ENCODE results near the gene DDI2.
"Not testable (repeated sequence)": the region's sequence is repeated elsewhere in the genome, so short reads cannot be mapped to it uniquely, and the experiment has no call there.

Gene DDI2

DNA sequence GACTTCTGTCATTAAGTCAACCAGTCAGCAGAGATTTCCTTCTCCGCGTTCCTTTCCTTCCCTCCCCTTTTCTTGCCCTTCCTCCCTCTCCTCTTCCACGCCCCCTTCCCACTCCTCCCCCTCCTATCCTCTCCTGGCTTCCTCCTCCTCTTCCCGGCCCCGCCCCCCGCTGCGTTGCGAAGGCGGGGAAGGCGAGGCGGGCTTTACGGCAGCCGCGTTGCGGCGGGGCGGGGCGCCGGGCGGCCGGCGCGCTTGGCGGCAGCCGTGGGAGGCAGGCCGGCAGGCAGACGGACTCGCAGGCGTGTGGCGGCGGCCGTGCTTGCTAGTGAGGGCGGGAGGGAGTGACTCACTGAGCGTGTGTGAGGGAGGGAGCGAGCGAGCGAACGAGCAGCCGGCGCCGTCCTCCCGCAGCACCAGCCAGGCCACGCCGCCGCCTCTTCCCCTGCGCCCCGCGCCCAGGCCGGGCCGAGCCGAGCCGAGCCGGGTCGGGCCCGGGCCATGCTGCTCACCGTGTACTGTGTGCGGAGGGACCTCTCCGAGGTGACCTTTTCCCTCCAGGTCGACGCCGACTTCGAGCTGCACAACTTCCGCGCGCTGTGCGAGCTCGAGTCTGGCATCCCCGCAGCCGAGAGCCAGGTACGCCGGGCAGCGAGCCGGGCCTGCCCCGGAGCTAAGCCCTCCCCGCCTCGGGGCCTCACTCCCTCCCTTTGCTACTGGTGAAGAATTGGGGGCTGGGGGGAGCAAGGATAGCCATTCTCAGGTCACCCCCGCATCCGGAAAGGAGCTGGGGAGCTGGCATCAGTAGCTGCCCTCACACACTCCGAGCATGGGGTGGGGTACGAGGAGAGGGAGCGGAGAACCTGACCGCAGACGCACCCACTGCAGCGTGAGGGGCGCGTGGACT, at the start of gene DDI2:
Gene DDI2, plus strand, starts transcription at position 286 of the 904 bp plus-strand sequence. Its CDS starts 213 bp downstream, at position 499.
- peak; percentile 81 for DNase-seq

DNA sequence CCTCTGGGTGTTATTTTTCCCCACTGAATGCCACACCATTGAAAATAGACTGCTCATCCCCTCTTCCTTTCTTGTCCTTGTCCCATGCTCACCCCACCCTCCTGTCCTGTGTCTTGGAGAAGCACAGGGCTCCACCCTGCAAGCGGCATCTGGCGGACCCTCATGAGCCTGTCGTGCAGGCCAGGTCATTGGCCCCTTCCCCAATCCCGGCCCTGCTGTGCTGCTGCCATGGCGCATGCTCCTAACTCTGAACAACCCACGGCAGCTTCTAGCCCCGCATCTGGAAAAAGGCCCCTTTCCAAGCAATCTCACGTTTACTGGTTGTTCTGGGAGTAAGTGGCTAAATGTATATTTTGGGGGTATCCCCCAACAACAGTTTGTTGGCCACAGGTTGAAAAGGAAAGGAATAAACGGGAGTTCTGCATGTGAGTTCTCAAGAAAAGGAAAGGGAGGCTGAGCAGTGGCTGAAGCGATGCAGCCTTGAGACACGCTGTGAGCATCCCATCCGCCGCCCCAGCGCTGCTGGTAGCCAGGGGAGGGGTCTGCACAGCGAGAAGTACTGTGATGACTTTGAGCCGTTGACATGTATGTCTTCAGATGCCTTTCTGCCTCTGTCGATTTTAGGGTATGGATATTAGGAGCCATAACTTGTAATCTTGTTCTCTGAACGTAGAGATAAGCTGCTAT, 48.7 kb upstream of the DDI2 start:
- DNase-seq: no peak

DNA sequence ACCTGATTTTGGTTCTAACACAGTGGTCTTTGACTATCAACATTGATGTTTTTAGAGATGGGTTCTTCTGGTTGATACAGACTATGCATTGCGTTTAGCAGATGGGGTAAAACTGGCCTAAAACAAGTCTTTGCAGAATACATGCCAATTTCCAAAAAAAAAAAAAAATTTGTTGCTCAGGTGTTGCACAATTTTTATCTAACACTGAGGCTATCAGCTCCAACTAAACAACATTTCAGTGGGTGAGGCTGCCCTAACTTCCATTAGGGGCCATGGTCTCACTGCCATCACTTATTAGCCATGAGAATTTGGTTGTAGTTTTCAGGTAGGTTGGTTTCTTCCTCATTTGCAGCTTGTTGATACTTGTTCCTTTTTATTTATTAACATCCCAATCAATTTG, 46.4 kb upstream of the DDI2 start:
- no peak for DNase-seq

DNA sequence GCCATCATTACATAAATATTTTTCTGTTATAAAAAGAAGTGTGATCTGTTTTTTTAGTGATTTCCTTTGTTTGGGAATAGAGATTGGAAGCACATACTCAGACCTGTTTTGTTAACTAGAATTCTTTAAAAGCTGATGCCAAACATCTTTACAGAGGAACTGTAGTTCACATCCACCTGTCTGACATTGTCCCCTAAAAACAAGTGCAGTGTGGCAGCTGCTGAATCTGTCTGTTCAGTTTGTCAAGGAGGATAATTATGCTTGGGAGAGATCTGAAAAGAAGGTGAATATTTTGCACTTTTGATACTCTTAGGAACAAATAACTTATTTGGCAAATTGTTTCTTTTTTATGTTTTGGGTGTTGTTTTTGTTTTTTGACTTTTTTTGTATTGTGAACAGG, 46.0 kb upstream of the DDI2 start:
- DNase-seq: no peak

DNA sequence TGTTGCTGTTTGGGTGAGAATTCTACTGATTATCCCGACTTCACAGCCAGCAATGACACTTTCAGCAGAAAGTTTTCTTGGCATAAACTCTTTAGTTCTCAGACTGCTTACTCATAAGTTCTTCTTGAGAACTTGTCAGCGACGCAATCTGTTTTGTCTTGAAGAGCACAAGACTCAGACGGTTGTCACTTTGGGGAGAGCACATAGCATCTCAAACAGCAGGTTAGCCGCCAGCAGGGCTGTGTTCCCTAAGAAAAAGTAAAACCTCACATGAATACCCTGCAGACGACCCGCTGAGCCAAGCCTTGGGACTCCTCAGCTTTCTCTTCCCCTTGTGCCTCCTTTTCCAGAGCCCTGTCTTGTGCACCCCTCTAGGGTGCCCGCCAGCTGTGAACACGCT, 43.8 kb upstream of the DDI2 start:
- no peak for DNase-seq

DNA sequence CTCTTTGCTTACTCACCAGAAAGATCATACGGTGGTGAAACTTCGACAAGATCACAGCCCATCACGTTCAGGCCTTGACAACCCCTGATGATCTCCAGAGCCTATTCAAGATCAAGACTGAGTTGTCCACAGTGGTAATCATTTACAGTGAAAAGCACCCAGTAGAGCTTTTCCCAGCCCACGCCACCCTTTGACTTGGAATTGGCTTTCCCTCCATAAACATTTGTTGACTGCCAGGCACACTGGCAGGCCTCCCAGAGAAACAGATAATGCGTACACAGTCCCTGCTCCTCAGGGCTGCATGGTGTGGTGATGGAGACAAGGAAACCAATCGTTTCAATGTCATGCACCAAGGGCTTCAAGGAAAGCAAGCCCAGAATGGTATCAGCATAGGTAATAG, 42.5 kb upstream of the DDI2 start:
- DNase-seq: no peak

DNA sequence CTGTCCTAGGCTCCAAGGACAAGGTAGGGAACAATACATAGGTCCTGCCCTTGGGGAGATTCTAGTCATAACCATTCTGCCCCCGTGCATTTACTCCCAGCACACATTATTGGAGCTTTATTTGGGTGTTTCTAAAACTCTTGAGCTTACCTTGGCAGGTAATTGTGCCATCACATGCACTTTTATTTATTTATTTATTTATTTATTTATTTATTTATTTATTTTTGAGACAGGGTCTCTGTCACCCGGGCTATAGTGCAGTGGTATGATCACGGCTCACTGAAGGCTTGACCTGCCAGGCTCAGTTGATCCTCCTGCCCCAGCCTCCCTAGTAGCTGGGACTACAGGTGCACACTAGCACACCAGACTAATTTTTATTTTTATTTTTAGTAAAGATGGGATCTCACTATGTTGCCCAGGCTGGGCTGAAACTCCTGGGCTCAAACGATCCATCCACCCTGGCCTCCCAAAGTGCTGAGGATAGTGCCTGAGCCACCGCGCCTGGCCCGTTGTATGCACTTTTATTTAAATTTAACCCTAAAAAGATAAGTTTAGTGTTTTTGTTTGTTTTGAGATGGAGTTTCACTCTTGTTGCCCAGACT, 41.6 kb upstream of the DDI2 start:
- no peak for DNase-seq

DNA sequence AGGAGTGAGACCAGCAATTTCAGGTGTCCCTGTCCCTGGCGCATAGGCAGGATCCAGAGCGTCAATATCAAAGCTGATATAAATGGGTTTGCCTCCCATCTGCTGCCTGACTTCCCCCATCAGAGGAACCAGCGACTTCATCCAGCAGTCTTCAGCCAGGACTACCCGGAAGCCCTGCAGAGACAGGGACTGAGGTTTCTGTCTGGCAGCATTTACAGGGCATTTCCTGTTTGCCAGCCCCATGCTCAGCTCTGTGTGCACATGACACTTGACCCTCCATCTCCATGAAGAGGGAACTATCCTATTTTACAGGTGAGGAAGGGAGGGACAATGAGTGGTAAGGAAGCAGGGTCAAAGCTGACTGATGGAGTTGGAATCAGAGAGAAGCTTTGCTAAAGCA, 39.6 kb upstream of the DDI2 start:
- DNase-seq: no peak

DNA sequence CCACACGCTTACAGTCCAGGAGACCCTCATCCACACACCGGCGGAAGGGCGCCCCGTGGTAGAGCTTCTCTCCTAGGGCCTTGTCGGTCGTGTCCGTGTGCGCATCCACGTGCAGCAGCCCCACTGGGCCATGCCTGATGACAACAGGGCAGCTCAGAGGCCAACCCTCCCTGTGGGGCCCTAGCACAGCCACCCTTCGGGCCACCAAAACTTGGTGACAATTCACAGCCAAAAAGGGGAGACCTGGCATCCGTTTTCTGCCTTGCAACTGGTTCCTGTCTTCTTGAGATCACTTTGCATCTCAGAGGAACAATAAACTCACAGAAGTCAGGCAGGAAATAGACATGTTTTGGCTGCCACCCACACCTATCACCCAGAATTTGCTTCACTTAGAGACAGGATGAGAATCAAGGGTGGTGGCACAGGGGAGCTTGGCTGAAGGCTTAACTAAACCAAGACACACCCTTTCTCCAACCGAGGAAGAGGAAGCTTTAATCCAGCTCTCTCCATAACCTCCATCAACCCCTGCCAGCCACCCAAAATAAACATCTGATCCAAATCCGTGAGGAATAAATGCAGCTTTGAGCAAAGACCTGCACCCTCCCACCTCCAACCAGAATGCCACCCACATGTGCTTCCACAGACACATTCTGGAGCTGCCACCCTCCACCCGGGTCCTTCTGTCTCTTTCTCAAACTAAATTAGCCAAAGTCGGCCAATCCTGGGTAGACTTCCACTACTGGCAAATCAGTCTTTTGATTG, 38.2 kb upstream of the DDI2 start:
- DNase-seq: no peak

DNA sequence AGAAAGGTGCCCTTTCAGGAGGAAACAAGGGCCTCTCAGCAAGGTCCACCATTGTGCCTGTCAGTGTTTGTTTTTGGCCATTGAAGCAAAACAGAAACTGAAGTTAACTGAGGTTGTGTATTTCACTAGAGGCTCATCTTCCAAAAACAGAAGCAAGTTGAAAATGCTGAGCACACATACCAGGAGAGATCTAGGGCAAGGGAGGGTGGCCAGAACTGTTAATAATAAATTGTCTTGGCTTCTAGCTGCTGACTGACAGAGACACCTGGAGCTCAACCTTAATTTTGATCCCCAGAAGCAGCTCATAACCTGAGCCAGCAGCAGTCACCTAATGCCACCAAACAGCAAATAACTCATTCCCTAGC, 37.6 kb upstream of the DDI2 start:
- DNase-seq: no peak

DNA sequence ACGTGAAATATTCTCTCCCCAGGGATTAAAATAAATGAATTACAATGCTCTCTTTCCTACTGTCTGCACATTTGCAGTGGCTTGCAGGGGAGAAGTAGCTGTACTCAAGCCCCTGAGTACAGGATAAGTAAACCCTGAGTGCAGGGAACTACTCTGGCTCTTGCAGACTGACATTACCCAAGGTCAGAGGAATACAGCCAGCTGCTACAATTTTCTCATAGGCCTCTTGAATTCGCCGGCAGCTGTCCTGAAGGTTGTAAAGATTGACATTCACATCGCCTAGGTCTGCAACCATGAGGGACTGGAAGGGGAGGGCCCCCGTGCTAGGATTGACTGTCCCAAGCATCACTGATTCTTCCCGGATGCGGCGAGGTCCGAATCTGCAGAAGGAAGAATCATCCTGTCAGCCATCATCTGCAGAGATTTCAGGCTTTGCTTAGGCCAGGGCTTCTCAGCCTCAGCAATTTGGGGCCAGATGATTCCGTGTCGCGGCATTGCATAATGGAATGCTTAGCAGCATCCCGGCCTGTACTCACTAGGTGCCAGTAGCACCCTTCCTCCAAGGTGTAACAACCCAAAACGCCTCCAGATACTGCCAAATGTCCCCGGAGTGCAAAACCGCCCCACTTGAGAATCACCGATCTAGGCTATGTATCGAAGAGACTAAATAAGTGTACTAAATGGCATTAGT, 34.1 kb upstream of the DDI2 start:
- no peak for DNase-seq

DNA sequence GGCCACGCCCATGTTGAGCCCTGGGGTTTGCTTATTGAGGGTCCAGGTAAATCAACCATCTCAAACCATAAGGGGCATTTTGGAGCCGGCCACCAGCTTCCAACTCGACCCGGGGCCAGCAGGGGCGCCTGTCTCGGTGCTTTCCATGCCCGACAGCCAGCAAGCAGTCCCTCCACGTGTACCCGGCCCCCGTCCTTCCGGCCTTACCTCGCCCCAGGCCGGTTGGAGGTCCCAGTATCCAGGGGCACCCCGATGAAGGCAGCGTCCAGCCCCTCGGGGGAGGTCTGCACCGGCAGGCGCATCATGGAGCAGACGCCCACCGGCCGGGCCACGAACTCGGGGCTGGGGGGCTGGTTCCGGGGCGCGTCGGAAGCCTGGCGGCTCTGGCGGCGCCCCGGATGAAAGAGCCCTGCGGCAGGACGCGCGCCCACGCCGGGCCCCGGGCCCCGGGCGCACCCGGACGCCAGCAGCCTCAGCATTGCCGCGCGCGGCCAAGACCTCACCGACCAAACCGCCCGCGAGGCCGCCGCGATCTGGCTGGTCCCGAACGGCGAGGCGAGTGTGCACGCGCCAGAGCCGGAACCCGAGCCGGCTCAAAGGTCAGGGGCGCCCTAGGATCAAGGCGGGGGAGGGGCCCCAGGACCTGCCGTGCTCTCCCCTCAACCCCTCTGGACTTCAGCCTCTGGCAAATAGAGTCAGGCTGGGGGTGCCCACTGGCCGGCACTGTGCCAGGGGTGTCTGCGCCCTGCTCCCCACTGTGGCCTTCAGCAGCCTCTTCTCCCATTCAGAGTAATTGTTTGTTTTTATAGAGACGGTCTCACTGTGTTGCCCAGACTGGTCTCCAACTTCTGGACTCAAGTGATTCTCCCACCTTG, 32.5 kb upstream of the DDI2 start, which contains the start of gene AGMAT:
Gene AGMAT, minus strand, starts transcription at position 563 of the 875 bp plus-strand sequence. Its CDS starts 84 bp downstream, at position 479.
- no peak for DNase-seq

DNA sequence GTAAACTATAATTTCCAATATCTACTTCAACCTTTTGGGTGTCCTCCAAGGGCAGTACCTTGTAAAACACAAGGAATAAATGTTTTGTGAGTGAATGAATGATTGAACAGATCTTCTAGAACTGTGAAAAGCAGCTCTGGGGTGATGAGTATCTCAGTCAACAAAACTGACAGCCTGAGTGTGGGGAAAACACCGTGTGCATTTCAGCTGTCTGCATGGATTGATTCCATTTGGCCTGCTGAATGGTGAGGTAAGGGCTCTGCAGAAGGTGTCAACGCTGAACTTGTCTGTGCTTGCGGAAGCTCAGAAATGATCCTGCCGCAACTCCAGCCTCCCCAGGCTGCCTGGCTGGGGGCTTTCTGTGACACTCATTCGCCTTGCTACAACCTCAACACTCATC, 25.0 kb upstream of the DDI2 start:
- DNase-seq: no peak

DNA sequence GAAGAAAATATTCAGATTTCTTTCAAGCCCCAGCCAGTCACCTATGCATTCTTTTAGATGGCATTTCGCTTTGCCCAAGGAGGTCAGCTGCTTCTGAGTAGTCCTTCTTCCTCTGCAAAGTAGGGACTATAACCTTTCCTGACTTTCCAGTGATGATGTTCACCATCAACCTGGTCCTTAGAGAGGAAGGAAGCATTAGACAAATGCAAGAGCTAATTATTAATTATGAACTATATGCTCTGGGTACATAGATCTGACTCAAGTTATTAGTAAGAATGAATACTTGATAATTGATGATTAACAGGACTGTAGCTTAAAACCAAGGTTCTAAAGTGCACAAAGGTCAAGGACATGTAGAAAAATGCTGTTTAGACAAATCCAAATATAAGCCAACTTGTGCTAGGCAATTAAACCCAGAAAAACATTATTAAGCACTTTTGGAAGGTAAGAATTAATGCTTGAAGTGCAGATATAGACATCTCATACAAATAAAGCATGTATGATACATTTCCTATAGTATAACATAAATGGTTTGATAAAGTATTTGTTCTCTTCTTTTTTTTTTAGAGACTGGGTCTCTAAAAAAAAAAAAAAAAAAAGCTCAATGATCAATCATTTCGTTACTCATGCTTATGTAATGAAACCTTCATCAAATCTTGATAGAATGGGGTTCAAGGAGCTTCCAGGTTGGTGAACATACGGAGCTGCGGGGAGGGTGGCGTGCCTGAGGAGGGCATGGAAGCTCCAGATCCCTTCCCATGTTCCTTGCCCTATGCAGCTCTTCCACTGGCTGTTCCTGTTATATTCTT, 21.2 kb upstream of the DDI2 start:
- no peak for DNase-seq

DNA sequence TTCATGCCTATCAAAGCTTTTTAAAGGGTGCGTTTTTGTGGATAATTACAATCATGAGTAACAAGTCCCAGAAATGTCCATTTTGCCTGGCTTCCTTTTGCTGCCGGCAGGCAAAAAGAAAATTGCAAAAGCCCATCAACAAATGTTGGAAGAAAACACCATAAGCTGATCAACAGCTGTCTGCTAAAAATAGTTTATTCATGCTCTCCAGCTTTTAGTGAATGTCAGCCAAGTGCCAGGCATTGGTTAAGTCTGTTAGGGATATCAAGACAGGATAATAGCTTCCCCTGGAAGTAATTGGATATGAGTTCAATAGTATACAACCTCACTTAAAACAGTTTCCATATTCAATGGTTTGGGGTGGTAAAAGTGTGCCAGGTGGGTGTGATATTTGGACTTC, 18.8 kb upstream of the DDI2 start:
- no peak for DNase-seq

DNA sequence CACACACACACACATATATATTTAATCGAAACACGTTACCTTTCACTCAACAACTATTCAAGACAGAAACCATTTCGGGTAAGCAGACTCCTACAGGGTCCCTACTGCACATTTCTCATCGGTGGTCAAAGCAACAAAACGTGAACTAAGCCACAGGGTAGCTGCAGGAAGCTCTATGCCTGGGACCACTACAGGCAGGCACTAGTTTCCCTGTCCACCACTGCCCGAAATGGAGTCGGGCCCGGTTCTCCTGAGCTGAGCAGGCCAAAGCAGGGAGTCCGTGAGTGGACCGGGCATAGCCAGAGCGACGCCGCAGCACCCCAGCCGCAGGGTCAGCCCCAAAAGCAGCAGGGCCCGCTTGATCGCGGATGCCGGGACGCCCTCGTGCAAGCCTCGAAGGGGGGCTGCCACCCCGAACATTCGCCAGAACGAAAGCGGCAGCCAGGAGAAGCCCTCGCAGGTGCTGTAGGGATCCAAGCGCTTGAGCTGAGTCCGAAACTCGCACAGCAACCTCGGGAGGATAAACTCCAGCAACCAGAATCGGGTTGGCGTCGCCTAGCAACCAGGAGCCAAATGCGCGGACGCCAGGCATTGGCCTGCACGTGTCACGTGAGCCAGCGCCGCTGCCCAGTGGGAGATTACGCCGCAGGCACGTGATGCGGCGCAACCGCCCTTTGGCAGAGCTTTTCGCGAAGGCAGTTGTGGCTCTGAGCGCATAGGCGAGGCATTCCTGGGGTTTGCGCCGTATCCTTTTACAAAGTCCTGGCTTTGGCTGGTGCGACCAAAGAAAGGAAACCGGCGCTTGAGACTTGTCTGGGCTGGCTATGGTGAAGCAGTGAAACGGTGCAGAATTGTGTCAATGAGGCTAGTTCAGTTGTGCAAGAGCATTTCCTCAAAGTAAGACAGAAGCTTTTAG, 13.9 kb upstream of the DDI2 start:
- DNase-seq: peak; percentile 80

DNA sequence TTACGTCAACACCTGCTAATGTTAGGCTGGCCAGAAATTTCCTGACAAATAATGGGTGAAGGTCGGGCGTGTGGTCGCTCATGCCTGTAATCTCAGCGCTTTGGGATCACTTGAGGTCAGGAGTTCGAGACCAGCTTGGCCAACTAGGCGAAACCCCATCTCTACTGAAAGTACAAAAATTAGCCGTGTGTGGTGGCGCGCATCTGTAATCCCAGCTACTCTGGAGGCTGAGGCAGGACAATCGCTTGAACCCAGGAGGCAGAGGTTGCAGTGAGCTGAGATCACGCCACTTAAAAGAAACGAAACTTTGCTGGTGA, 13.3 kb upstream of the DDI2 start:
- DNase-seq: not testable (repeated sequence)

DNA sequence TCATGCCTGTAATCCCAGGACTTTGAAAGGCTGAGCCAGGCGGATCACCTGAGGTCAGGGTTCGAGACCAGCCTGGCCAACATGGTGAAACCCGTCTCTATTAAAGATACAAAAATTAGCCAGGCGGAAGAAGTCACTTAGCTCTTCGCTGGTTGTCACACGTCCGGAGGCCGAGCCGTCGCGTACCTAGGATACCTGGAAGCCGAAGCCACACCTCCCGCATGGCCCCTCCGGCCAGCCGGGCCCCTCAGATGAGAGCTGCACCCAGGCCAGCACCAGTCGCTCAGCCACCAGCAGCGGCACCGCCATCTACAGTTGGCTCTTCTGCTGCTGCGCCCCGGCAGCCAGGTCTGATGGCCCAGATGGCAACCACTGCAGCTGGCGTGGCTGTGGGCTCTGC, 12.9 kb upstream of the DDI2 start:
- not testable (repeated sequence) for DNase-seq
